Measurements from ENCODE around the gene SAP30L. TPM values are rescaled to one million over a fixed set of nuclear protein-coding genes. Genes with fewer than 3 reads are reported as not detected.

The SAP30L gene
- total RNA-seq, 1 donor from 2014 or later: 16.8 TPM

GRCh38 chr5:154464438-154464837, 18.6 kb downstream of the SAP30L start:
- DNase-seq (ENCODE audit: low read depth in 2 of 2): no peak

GRCh38 chr5:154465169-154465568, 19.4 kb downstream of the SAP30L start:
- DNase-seq (ENCODE audit: low read depth in 2 of 2): no peak

GRCh38 chr5:154466147-154466546, 20.4 kb downstream of the SAP30L start:
- DNase-seq (ENCODE audit: low read depth in 2 of 2): no peak

DNA sequence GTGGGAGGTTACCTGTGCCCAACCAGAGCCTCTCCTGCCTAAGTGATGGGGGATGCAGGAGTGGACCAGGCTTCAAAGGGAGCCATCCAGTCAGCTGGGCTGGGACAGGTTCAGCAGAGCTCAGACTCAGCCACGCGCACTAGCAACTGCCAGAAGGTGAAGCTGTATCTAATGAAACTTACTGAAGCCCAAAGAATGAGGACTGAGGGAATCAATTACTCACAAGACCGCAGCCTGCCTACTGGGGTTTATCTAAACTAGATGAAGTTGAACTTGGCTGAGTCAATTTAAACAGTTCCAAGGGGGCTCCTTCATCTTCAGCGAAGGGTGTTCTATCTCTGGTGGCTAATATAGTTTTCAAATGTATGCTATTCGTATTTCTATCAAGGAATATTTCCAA, 20.9 kb downstream of the SAP30L start:
- DNase-seq (ENCODE audit: low read depth in 2 of 2): no peak

- DNase-seq (ENCODE audit: low read depth in 2 of 2): peak; percentile 28 to 61
These were observed 22.0 kb downstream of the SAP30L start for GRCh38 chr5:154467655-154468354.

GRCh38 chr5:154470137-154470536, 24.3 kb downstream of the SAP30L start:
- DNase-seq (ENCODE audit: low read depth in 2 of 2): no peak

- DNase-seq (ENCODE audit: low read depth in 2 of 2): no peak
These were observed 25.4 kb downstream of the SAP30L start for GRCh38 chr5:154470947-154471870.

- no peak for DNase-seq (ENCODE audit: low read depth in 2 of 2)
These were observed 27.2 kb downstream of the SAP30L start for GRCh38 chr5:154472871-154473580.

DNA sequence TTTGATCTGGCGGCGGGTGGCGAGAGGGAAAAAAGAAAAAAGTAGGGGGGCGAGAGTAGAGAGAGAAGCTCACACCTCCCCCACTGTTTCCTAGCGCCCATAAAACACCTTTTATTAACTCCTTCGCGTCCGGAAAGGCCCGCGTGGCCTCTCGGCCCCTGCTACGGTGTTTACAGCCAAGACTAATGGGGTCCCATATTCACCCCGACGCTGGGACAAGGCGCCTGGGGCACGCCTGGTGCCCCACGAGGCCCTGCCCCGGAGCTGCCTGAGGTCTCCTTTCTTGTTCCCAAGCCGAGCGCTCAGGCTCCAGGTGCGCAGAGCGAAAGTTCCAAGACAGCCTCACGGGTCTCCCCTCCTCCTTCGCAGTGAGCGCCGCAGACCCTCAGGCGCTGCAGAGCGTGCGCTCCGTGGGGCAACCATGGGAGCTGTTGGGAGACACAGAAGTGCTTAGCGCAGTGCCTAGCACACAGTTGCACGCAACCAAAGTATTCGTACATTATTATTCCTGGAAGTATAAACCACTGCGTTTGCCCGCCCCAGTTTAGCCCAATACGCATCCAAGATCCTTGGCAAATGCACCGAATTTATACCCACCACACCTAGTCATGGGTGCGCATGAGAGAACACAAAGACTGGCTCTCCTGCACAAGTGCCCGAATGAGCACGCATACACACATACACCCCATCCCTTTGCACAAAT, 27.9 kb downstream of the SAP30L start:
- DNase-seq (ENCODE audit: low read depth in 2 of 2): no peak

- no peak for DNase-seq (ENCODE audit: low read depth in 2 of 2)
These were observed 28.9 kb downstream of the SAP30L start for GRCh38 chr5:154474396-154475334.

- DNase-seq (ENCODE audit: low read depth in 2 of 2): no peak
These were observed 30.0 kb downstream of the SAP30L start for GRCh38 chr5:154475591-154476353.

GRCh38 chr5:154476354-154477205, 30.8 kb downstream of the SAP30L start:
- DNase-seq (ENCODE audit: low read depth in 2 of 2): no peak

DNA sequence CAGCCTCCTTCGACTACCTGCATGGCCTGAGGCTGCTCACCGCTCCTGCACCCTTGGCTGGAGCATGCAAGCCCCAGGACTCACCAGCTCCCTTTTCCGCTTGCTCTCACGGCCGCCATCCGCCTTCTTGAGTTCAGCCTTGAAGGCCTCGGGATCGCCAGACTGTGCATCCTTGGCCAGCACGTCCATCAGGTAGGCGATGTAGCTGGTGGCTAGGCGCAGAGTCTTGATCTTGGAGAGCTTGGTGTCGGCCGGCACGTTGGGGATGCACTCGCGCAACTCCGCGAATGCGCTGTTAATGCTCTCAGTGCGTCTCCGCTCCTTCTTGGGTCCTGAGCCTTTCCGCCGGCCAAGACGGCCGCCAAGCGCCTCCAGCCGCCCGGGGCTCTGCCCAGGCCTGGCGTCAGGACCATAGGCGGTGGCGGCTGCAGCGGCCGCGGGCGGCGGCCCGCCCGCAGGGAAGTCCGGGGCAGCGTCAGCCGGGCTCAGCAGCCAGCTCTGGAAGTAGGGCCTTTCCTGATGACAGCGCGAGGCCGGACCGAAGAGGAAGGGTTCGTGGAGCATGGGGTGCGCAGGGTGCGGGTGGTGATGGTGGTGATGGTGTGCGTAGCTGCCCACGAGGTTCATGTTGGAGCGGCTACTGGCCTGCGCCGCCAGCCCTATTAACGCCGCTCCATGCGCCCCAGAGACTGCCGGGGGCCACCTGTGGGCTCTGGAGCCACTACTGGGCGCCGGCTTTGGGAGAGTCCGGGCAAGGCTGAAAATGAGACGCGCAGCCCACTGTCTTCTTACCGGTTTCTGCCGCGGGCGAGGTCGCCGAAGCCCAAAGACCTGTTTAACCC, 31.8 kb downstream of the SAP30L start:
- peak in 1 of 2 donors; percentile 10 for DNase-seq (ENCODE audit: low read depth in 2 of 2)

DNA sequence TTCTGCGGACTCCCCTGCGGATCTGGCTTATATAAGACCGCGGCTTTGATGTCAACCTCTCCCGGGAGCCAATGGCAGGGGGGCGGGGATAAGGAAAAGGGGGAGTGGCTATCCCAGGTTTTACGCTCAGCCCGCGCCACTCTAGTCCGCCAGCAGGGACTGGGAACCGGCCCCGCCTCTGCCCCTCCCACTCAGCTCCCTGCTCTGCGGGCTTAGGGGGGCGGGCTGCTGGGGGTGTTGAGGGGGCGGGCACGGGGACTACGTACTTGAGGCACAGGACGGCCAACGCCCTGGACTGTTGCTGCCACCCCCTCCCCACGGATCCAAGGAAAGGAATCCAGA, 32.4 kb downstream of the SAP30L start, which contains the start of gene HAND1:
HAND1 (minus strand) TSS at position 4 of the 342 bp plus-strand sequence. CDS start 219 bp downstream, outside the sequence.
- peak; percentile 23 to 55 for DNase-seq (ENCODE audit: low read depth in 2 of 2)

GRCh38 chr5:154478752-154479159, 33.0 kb downstream of the SAP30L start:
- no peak for DNase-seq (ENCODE audit: low read depth in 2 of 2)

GRCh38 chr5:154479160-154479943, 33.6 kb downstream of the SAP30L start:
- DNase-seq (ENCODE audit: low read depth in 2 of 2): no peak
